ENCODE results near the gene GLRX5. TPM values are rescaled to one million over a fixed set of nuclear protein-coding genes. Genes with fewer than 3 reads are reported as not detected.

Gene GLRX5
- total RNA-seq, 1 experiment from 2014 or later: 72.8 TPM

DNA sequence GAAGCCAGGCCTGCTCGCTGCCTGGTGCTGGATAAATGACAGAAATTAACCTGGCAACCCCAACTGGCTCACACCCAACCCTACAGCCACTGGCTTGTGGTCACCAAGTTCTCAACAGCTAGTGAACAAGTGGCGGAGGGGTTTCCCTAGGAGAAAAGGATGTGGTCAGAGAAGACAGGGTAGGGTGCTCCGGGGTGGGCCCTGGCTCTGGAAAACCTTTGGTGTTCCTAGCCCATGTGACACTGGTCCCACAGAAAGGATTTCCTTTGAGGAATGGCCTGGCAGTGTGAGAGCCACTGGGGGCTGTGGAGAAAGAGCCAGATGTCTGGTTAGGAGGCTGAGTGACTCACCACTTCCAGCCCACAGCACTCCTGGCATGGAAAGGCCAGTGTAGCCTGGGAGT, 27.1 kb upstream of the GLRX5 start:
- H3K36me3 Mint-ChIP-seq: no peaks in the 10 kb centered on the region
- H3K9me3 Mint-ChIP-seq: no peaks in the 10 kb centered on the region
- ChIA-PET POLR2A (no interaction called here), CTCF (no interaction called here)
- H3K27me3 Mint-ChIP-seq (ENCODE audit: low read depth): no peaks in the 10 kb centered on the region; the same call in 1 of the 2 replicates
- H3K27ac Mint-ChIP-seq: no peak overlapping the region
- no peak overlapping the region for H3K4me3 Mint-ChIP-seq
- DNase-seq (ENCODE audit: low spot score) (no peak), ATAC-seq (no peak)
- TF ChIP-seq TCF7 (CRISPR knock-in tag; IDR thresholded peaks at IDR 0.05; ENCODE audit: low read depth): no peak
- no peaks in the 10 kb centered on the region for H3K4me1 Mint-ChIP-seq

DNA sequence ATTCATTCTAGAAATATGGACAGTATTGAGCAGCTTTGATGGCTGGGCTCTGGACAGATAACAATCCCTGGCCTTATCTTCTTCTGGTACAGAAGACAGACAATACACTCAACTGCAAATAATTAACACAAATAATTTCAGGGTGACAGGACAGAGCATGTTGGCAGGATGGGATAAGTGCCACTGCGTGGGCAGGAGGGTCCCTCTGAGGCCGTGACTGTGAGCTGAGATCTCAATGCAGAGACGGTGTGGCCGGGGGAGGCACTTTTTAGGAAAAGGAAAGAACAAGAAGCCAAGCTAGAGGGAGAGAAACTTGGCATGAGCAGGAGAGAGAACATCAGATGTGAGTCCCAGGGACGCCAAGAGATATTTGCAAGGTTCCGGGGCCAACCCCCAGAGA, 26.5 kb upstream of the GLRX5 start:
- no peaks in the 10 kb centered on the region for H3K4me1 Mint-ChIP-seq
- no peak for DNase-seq (ENCODE audit: low spot score)
- no peak for ATAC-seq

GRCh38 chr14:95509495-95509894, 25.4 kb upstream of the GLRX5 start:
- Mint-ChIP-seq H3K4me1 (no peaks in the 10 kb centered on the region), H3K27ac (no peak overlapping the region), H3K9me3 (no peaks in the 10 kb centered on the region), H3K27me3 (ENCODE audit: low read depth) (no peaks in the 10 kb centered on the region; the same call in 1 of the 2 replicates), H3K4me3 (no peak overlapping the region), H3K36me3 (no peaks in the 10 kb centered on the region)
- DNase-seq (ENCODE audit: low spot score) (no peak), ATAC-seq (no peak)
- ChIA-PET CTCF (no interaction called here), POLR2A (no interaction called here)
- TF ChIP-seq ZNF416 (CRISPR knock-in tag; IDR thresholded peaks at IDR 0.05) (no peak), MLX (CRISPR knock-in tag; IDR thresholded peaks at IDR 0.05) (no peak), SMAD4 (CRISPR knock-in tag; IDR thresholded peaks at IDR 0.05) (no peak), NFE2L1 (CRISPR knock-in tag; IDR thresholded peaks at IDR 0.05) (no peak), RORB (CRISPR knock-in tag; IDR thresholded peaks at IDR 0.05) (no peak), ATF1 (CRISPR knock-in tag; IDR thresholded peaks at IDR 0.05) (no peak), ZNF138 (CRISPR knock-in tag; conservative IDR thresholded peaks at IDR 0.05) (no peak), ZNF317 (CRISPR knock-in tag; IDR thresholded peaks at IDR 0.05; ENCODE audit: borderline replicate concordance, low read depth) (no peak), NR2C2 (CRISPR knock-in tag; IDR thresholded peaks at IDR 0.05) (no peak), AR (CRISPR knock-in tag; IDR thresholded peaks at IDR 0.05) (no peak), FOXJ3 (CRISPR knock-in tag; IDR thresholded peaks at IDR 0.05; ENCODE audit: borderline replicate concordance) (no peak)
- TF ChIP-seq, protein P1, sequence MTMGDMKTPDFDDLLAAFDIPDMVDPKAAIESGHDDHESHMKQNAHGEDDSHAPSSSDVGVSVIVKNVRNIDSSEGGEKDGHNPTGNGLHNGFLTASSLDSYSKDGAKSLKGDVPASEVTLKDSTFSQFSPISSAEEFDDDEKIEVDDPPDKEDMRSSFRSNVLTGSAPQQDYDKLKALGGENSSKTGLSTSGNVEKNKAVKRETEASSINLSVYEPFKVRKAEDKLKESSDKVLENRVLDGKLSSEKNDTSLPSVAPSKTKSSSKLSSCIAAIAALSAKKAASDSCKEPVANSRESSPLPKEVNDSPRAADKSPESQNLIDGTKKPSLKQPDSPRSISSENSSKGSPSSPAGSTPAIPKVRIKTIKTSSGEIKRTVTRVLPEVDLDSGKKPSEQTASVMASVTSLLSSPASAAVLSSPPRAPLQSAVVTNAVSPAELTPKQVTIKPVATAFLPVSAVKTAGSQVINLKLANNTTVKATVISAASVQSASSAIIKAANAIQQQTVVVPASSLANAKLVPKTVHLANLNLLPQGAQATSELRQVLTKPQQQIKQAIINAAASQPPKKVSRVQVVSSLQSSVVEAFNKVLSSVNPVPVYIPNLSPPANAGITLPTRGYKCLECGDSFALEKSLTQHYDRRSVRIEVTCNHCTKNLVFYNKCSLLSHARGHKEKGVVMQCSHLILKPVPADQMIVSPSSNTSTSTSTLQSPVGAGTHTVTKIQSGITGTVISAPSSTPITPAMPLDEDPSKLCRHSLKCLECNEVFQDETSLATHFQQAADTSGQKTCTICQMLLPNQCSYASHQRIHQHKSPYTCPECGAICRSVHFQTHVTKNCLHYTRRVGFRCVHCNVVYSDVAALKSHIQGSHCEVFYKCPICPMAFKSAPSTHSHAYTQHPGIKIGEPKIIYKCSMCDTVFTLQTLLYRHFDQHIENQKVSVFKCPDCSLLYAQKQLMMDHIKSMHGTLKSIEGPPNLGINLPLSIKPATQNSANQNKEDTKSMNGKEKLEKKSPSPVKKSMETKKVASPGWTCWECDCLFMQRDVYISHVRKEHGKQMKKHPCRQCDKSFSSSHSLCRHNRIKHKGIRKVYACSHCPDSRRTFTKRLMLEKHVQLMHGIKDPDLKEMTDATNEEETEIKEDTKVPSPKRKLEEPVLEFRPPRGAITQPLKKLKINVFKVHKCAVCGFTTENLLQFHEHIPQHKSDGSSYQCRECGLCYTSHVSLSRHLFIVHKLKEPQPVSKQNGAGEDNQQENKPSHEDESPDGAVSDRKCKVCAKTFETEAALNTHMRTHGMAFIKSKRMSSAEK (CRISPR knock-in tag; IDR thresholded peaks at IDR 0.05; ENCODE audit: borderline replicate concordance): no peak
- TF ChIP-seq, protein P2, sequence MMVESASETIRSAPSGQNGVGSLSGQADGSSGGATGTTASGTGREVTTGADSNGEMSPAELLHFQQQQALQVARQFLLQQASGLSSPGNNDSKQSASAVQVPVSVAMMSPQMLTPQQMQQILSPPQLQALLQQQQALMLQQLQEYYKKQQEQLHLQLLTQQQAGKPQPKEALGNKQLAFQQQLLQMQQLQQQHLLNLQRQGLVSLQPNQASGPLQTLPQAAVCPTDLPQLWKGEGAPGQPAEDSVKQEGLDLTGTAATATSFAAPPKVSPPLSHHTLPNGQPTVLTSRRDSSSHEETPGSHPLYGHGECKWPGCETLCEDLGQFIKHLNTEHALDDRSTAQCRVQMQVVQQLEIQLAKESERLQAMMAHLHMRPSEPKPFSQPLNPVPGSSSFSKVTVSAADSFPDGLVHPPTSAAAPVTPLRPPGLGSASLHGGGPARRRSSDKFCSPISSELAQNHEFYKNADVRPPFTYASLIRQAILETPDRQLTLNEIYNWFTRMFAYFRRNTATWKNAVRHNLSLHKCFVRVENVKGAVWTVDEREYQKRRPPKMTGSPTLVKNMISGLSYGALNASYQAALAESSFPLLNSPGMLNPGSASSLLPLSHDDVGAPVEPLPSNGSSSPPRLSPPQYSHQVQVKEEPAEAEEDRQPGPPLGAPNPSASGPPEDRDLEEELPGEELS (CRISPR knock-in tag; IDR thresholded peaks at IDR 0.05): no peak
- TF ChIP-seq, protein P3, sequence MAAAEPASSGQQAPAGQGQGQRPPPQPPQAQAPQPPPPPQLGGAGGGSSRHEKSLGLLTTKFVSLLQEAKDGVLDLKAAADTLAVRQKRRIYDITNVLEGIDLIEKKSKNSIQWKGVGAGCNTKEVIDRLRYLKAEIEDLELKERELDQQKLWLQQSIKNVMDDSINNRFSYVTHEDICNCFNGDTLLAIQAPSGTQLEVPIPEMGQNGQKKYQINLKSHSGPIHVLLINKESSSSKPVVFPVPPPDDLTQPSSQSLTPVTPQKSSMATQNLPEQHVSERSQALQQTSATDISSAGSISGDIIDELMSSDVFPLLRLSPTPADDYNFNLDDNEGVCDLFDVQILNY (CRISPR knock-in tag; IDR thresholded peaks at IDR 0.05): no peak

More for the DNA sequence above, 26.5 kb upstream of the GLRX5 start:
- Mint-ChIP-seq H3K36me3 (no peaks in the 10 kb centered on the region), H3K9me3 (no peaks in the 10 kb centered on the region), H3K4me3 (no peak overlapping the region), H3K27ac (no peak overlapping the region), H3K27me3 (ENCODE audit: low read depth) (no peaks in the 10 kb centered on the region; the same call in 1 of the 2 replicates)
- CTCF ChIA-PET: interaction anchor here (0.8 to 1.1 kb wide), 3 partner anchors 18 to 66 kb away, joined by 3 to 4 read pairs (median 3); no protein-coding TSS in a partner anchor
- TF ChIP-seq NR3C1 (CRISPR knock-in tag; conservative IDR thresholded peaks at IDR 0.05; ENCODE audit: low read depth) (no peak), ZSCAN18 (CRISPR knock-in tag; IDR thresholded peaks at IDR 0.05) (no peak), ATF1 (CRISPR knock-in tag; IDR thresholded peaks at IDR 0.05) (no peak)
- POLR2A ChIA-PET: no interaction called here

Data from WTC11 (cell line).